Measurements from ENCODE around the gene IDH2. TPM values are rescaled to one million over a fixed set of nuclear protein-coding genes. Genes with fewer than 3 reads are reported as not detected.

Gene IDH2
- total and polyA plus RNA-seq, 2 of the 13 experiments (the other 11 are each of a cell fraction or from before 2014, with no cell fraction given): 121 to 145 TPM

DNA sequence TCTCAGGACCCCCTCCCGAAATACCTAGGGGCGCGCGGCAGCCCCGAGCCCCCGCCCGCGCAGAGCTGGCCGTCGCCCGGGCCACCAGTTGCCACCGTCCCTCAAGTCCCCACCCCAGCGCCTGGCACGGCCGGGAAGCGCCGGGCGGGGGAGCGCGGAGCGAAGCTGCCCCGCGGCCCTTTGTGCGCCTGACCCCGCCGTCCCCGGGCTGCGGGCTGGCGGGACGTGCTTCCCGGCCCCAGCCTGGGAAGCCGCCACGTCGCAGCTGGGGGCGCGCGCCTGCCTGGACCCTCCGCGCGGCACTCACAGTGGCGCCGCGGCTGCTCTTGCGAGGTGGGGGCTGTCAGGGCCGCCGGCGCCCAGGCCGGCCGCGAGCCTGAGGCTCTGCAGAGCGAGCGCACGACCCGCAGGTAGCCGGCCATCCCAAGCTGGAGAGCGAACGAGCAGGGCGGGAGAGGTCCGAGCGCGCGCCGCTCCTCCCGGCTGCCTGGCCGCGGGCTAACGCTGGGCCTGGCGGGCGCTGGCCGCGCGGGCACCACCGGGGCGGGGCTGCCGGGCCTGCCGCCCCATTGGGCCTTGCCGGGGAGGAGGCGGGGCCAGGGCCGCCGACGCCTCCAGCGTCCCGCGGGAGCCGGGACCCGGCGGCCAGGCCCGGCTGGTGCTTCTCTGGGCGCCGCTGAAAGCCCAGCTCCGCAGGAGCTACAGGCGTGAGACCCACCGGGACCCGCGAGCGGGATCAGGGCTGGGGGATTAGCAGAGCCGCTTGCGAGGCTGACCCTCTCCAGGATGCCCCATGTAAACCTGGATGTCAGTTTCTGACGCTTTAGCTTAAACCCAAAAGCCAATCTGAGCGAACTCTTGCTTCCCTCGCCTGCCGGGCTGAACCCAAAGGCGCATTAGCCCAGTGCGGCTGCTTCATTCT, at the start of gene IDH2 (continued):
- TF ChIP-seq, protein P1, sequence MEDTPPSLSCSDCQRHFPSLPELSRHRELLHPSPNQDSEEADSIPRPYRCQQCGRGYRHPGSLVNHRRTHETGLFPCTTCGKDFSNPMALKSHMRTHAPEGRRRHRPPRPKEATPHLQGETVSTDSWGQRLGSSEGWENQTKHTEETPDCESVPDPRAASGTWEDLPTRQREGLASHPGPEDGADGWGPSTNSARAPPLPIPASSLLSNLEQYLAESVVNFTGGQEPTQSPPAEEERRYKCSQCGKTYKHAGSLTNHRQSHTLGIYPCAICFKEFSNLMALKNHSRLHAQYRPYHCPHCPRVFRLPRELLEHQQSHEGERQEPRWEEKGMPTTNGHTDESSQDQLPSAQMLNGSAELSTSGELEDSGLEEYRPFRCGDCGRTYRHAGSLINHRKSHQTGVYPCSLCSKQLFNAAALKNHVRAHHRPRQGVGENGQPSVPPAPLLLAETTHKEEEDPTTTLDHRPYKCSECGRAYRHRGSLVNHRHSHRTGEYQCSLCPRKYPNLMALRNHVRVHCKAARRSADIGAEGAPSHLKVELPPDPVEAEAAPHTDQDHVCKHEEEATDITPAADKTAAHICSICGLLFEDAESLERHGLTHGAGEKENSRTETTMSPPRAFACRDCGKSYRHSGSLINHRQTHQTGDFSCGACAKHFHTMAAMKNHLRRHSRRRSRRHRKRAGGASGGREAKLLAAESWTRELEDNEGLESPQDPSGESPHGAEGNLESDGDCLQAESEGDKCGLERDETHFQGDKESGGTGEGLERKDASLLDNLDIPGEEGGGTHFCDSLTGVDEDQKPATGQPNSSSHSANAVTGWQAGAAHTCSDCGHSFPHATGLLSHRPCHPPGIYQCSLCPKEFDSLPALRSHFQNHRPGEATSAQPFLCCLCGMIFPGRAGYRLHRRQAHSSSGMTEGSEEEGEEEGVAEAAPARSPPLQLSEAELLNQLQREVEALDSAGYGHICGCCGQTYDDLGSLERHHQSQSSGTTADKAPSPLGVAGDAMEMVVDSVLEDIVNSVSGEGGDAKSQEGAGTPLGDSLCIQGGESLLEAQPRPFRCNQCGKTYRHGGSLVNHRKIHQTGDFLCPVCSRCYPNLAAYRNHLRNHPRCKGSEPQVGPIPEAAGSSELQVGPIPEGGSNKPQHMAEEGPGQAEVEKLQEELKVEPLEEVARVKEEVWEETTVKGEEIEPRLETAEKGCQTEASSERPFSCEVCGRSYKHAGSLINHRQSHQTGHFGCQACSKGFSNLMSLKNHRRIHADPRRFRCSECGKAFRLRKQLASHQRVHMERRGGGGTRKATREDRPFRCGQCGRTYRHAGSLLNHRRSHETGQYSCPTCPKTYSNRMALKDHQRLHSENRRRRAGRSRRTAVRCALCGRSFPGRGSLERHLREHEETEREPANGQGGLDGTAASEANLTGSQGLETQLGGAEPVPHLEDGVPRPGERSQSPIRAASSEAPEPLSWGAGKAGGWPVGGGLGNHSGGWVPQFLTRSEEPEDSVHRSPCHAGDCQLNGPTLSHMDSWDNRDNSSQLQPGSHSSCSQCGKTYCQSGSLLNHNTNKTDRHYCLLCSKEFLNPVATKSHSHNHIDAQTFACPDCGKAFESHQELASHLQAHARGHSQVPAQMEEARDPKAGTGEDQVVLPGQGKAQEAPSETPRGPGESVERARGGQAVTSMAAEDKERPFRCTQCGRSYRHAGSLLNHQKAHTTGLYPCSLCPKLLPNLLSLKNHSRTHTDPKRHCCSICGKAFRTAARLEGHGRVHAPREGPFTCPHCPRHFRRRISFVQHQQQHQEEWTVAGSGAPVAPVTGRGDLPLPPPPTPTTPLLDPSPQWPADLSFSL (CRISPR knock-in tag; IDR thresholded peaks at IDR 0.05): no peak
- TF ChIP-seq SALL1 (CRISPR knock-in tag; IDR thresholded peaks at IDR 0.05) (peak; percentile 53), PATZ1 (CRISPR knock-in tag; IDR thresholded peaks at IDR 0.05) (no peak; the same call in 1 of the 2 replicates), ZNF83 (CRISPR knock-in tag; IDR thresholded peaks at IDR 0.05; ENCODE audit: borderline replicate concordance) (no peak), MZF1 (CRISPR knock-in tag; IDR thresholded peaks at IDR 0.05; ENCODE audit: borderline replicate concordance) (no peak), ZNF274 (CRISPR knock-in tag; IDR thresholded peaks at IDR 0.05) (no peak; the same call in 1 of the 2 replicates), TEAD2 (CRISPR knock-in tag; IDR thresholded peaks at IDR 0.05) (no peak), ZSCAN20 (CRISPR knock-in tag; IDR thresholded peaks at IDR 0.05; ENCODE audit: borderline replicate concordance) (no peak; the same call in 1 of the 2 replicates), THAP11 (CRISPR knock-in tag; IDR thresholded peaks at IDR 0.05) (no peak), ZNF460 (CRISPR knock-in tag; IDR thresholded peaks at IDR 0.05; ENCODE audit: borderline replicate concordance) (peak; percentile 10; the same call in 1 of the 2 replicates), SSRP1 (CRISPR knock-in tag; IDR thresholded peaks at IDR 0.05) (no peak), ZNF704 (CRISPR knock-in tag; IDR thresholded peaks at IDR 0.05; ENCODE audit: borderline replicate concordance) (peak; percentile 29; the same call in 1 of the 2 replicates), KMT2A (CRISPR knock-in tag; IDR thresholded peaks at IDR 0.05) (no peak; the same call in 1 of the 2 replicates), SPEN (CRISPR knock-in tag; IDR thresholded peaks at IDR 0.05; ENCODE audit: low read depth) (no peak; the same call in 1 of the 2 replicates), ZNF777 (CRISPR knock-in tag; IDR thresholded peaks at IDR 0.05) (peak; percentile 85)
- TF ChIP-seq, protein P2, sequence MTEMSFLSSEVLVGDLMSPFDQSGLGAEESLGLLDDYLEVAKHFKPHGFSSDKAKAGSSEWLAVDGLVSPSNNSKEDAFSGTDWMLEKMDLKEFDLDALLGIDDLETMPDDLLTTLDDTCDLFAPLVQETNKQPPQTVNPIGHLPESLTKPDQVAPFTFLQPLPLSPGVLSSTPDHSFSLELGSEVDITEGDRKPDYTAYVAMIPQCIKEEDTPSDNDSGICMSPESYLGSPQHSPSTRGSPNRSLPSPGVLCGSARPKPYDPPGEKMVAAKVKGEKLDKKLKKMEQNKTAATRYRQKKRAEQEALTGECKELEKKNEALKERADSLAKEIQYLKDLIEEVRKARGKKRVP (CRISPR knock-in tag; IDR thresholded peaks at IDR 0.05): no peak
